Ovary (tissue), 9 donors: Measurements from ENCODE around the gene NTN5. TPM values are rescaled to one million over a fixed set of nuclear protein-coding genes. Genes with fewer than 3 reads are reported as not detected.

Experiments
- DNase-seq, 5 donors: peaks; one replicate each; pipeline ENCODE4 v3.0.0-alpha.2; 2019 to 2020
- H3K27ac ChIP-seq, 2 donors: fragments of 200-600 bp; one replicate each; pipeline versions ENCODE4 v1.5.1 to v1.8.0; 2019 to 2022
- H3K27me3 ChIP-seq: fragments of 200-600 bp; one replicate; pipeline ENCODE4 v1.8.0; 2022
- H3K36me3 ChIP-seq: fragments of 200-600 bp; sonication (generic); one replicate; pipeline ENCODE4 v1.5.1; 2019
- H3K4me1 ChIP-seq: one replicate; pipeline ENCODE4 v1.8.1; 2013; ENCODE audit warnings: mild to moderate bottlenecking, moderate library complexity; ENCODE audit not compliant: insufficient read depth
- H3K4me3 ChIP-seq: fragments of 200-600 bp; sonication (generic); one replicate; pipeline ENCODE4 v1.5.1; 2017
- H3K9me3 ChIP-seq, 2 donors: fragments of 200-600 bp in 1 of 2; sonication (generic) in 1 of 2; one replicate each; pipeline versions ENCODE4 v1.5.1 to v1.8.1; 2013 to 2019; ENCODE audit warnings: mild to moderate bottlenecking in 1 of 2, moderate library complexity in 1 of 2
- CTCF ChIP-seq, 3 donors: fragments of 450-650 bp in 2 of 3; fragments of 200-600 bp in 1 of 3; IDR thresholded peaks; one replicate each; pipeline versions ENCODE4 v1.5.1 to v1.8.0; 2016 to 2022; ENCODE audit warnings: antibody characterized with exemption in 3 of 3, mild to moderate bottlenecking in 1 of 3
- EP300 ChIP-seq: sonication (generic); formaldehyde crosslinking; IDR thresholded peaks from one replicate; pipeline ENCODE4 v1.6.1; 2017; ENCODE audit warnings: antibody characterized with exemption
- POLR2A ChIP-seq: fragments of 450-650 bp; IDR thresholded peaks from one replicate; pipeline ENCODE4 v1.6.1; 2017; ENCODE audit warnings: antibody characterized with exemption, mild to moderate bottlenecking, moderate library complexity
- WGBS, 3 donors: extraction: QIAGEN DNeasy Blood & Tissue Kit in 1 of 3; methylation state at CpG; one replicate each; pipeline versions ENCODE4 v1.1.5 to v1.1.7; 2013 to 2017; 5-methylcytosine and 5-hydroxymethylcytosine counted together
- intact Hi-C, 4 donors: fragments of 100-400 bp; cut with DNase I; formaldehyde crosslinking; loops; one replicate each; pipeline versions ENCODE4 v1.11.0 to v1.15.1; 2022 to 2023
- polyA plus RNA-seq, 2 donors: library from polyadenylated mRNA; stranded (reverse); fragments of 200-250 nt in 1 of 2; fragments of 350-450 nt in 1 of 2; fragmentation: Illumina TruSeq in 1 of 2; extraction: RNeasy Lipid Tissue Mini Kit (QIAGEN cat#74804) in 1 of 2; gene quantifications; one replicate each; pipeline ENCODE4 v1.2.3, GENCODE V29; 2013 to 2014
- total RNA-seq, 7 donors: library from RNA; depleted of rRNA in 2 of 7; stranded (reverse); fragments of >200 nt in 2 of 7; fragmentation: NEBNext Ultra II Directional in 3 of 7; extraction: Animal tissue kit (Norgen Biotek cat#: 25700) in 3 of 7; gene quantifications; one replicate each; pipeline versions ENCODE4 v1.1.0 to v1.2.4, GENCODE V29; 2016 to 2023
- donor health status: DM: no; HTN: no; CAD: no; lungs with moderate emphysema.
- donor health status: DM: no; HTN: no; CAD: no.
- donor health status: Bipolar disorder and iron deficiency.
- donor health status: DM: yes; HTN: yes; CAD: no.
- donor health status: DM: no; HTN: no; CAD: no.
- donor health status: DM: yes; HTN: yes; CAD: no.

Gene NTN5
- total and polyA plus RNA-seq, 9 donors: 0.23 to 3.8 (median 2.0) TPM

DNA sequence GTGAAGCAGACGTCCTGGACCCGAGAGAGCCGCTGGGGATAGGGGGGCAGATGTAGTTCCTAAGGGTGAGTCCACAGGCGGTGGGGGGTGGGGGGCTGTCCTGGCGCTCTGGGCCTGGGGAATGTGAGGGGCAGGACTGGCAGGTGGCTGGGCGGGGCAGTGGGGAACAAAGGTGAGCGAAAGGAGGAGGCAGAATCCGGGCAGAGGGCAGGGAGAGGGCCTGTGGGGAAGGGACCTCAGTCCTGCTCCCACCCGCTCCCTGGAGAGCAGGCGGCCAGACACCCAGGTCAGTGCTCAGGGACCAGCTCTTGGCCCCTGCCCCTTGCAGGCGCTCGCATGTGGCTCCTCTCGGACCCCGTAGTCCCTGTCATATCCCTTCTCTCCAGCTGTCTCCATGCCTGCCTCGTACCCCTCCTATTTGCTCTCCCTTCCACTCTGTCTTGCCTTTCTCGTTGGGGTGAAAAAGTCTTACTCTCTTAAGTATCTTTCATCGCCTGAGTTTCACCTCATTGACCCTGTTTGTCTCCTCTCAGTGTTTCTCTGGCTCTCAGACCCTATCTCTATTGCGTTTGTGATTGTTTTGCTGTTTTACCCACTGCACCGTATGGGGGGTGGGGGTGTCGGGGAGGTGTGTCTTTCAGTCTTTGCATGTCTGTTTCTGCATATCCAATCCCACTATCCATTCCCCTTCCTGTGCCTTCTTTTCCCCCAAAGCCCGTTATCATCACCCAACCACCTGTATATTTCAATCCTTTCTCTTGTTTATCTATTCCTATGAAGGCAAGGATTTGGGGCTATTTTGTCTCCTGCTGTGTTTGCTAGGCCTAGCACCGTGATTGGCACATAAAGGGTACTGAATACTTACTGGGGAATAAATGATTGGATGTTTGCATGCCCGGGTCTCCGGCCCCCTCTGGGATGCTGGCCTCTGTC lies 47.8 kb downstream of the NTN5 start:
- Histone ChIP-seq H3K4me1 (peaks cover 8% of the 10 kb centered on the region), H3K4me3 (no peak overlapping the region), H3K9me3 (no peaks in the 10 kb centered on the region), H3K36me3 (no peaks in the 10 kb centered on the region), H3K27me3 (no peaks in the 10 kb centered on the region), H3K27ac (peak overlapping the region; percentile 60 to 83)
- intact Hi-C loops: no loop called here
- 43 to 54% (median 44%) methylated on average over 24 of the region's 24 CpGs for WGBS, 3 donors
- peak in 3 of 5 donors; percentile 51 to 64 (median 60) for DNase-seq
- TF ChIP-seq CTCF (IDR thresholded peaks at IDR 0.05) (no peak), EP300 (no peak), POLR2A (no peak)

DNA sequence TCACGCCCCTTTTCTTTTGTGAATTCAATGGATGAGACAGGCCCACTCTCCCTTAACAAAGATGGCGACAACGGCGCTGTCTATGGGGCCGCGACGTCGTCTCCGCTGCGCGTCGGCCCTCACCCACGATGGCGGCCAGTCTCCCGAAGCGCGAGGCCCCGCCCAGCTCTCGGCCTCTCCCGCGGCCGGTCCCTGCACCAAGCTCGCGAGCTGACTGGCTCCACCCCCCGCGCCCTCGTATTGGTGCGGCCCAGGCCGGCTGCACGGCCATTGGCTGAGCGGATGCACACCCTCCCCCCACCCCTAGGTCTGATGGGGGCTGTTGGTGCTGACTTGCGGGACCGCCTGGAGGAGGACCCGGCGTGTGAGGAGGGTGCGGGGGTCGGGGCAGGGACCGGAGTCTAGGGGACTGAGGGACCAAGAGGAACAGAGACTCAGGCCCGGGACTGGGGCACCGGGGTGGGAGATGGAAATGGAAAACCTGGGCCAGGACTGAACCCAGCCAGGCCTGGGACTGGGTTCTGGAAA lies 48.7 kb downstream of the NTN5 start:
- Histone ChIP-seq H3K4me3 (peak overlapping the region; percentile 46), H3K4me1 (peaks cover 3% of the 10 kb centered on the region), H3K27ac (peak overlapping the region; percentile 69 to 83), H3K9me3 (no peaks in the 10 kb centered on the region), H3K36me3 (no peaks in the 10 kb centered on the region), H3K27me3 (no peaks in the 10 kb centered on the region)
- TF ChIP-seq CTCF (IDR thresholded peaks at IDR 0.05) (no peak), POLR2A (peak; percentile 33)
- DNase-seq: peak; percentile 98 to 99 (median 98)
- 1% methylated on average over 37 to 40 of the region's 40 CpGs for WGBS, 3 donors
- intact Hi-C loops: no loop called here

DNA sequence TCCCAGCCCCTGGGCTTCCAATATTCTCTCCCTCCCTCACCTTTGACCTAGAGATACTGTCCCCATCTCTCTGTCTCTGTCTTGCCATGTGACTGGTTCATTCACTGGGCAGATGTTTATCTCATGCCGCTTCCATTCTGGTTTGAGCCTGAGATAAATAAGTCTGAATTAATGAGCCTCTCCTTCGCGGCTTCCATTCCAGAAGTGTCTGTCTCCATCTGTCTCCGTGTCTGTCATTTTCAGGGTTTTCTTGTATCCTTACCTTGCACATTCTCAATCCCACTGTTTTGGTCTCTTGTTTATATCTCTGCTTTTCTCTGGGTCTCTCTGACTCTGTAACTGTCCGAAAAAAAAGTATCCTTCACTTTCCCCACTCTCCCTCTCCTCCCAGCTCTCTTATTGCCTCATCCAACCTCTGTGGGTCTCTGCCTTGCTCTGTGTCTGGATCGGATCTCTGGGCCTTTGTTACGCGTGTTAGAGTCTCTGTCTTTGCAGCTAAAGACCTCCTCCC lies 49.2 kb downstream of the NTN5 start:
- intact Hi-C loops: no loop called here
- Histone ChIP-seq H3K4me1 (peaks cover 3% of the 10 kb centered on the region), H3K4me3 (no peak overlapping the region), H3K36me3 (no peaks in the 10 kb centered on the region), H3K27me3 (no peaks in the 10 kb centered on the region), H3K27ac (peak overlapping the region; percentile 56 to 69), H3K9me3 (no peaks in the 10 kb centered on the region)
- peak in 2 of 5 donors; percentile 13 to 19 for DNase-seq
- WGBS, 3 donors: 11 to 13% (median 12%) methylated on average over 8 of the region's 8 CpGs
- TF ChIP-seq EP300 (no peak), POLR2A (no peak), CTCF (IDR thresholded peaks at IDR 0.05) (no peak)

DNA sequence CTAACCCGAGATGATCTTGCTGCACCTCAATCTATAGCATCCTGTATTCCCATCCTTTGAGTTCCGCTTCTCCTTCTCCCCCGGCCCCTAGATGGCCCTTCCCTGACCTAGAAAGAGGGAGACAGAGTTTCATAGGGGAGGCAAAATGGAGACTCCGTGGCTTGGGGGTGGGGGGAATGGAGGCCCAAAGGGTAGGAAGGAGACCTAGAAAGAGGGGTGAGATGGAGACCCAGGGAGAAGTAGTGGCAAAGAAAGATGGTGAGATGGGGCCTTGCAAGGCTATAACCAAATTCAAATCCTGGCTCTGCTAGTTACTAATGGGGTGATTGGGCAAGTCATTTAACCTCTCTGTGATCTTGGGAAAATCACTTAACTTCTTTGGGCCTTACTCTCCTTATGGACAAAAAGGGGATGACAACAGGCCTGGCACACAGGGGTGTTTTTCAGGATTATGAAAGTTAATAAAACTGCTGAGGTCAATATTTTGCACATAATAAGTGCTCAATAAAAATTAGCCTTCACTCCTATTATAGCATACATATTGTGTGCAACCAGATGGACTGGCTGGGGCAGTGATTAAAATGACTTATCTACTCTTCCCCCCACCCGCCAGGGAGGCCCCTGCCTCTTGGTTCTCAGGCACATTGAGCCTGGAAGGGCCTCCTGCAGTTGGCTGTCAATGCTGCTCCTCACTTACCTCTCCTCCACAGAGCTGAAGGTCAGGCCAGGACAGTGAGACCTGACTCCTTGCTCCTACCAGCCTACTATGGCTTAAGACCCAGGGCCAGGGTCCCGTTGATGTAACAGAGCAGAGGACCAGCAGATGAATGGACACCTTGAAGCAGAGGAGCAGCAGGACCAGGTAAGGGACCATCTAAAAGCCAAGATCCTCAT lies 52.9 kb downstream of the NTN5 start:
- Histone ChIP-seq H3K27me3 (no peaks in the 10 kb centered on the region), H3K36me3 (no peaks in the 10 kb centered on the region), H3K27ac (peak overlapping the region; percentile 5 to 91), H3K9me3 (no peaks in the 10 kb centered on the region), H3K4me1 (peaks cover 7% of the 10 kb centered on the region), H3K4me3 (peak overlapping the region; percentile 52)
- TF ChIP-seq CTCF (IDR thresholded peaks at IDR 0.05): peak in 2 of 3 donors; percentile 14 to 24
- no peak for TF ChIP-seq POLR2A
- 24 to 32% (median 30%) methylated on average over 6 of the region's 6 CpGs for WGBS, 3 donors
- DNase-seq: peak in 2 of 5 donors; percentile 29 to 42
- intact Hi-C loops: loop anchor here in 2 of 4 donors (10.0 kb wide), 2 partner anchors 135 to 295 kb away; partner anchors contain the start of gene EMP3 (in 1 of the 2)
